ENCODE data around the gene KIF19. TPM values are rescaled to one million over a fixed set of nuclear protein-coding genes. Genes with fewer than 3 reads are reported as not detected.

The KIF19 gene
- total RNA-seq, 1 donor from 2014 or later: not detected

GRCh38 chr17:74392848-74393247 is 66.8 kb downstream of the KIF19 start:
- Mint-ChIP-seq H3K9me3 (no peaks in the 10 kb centered on the region), H3K4me1 (peaks cover 20% of the 10 kb centered on the region), H3K4me3 (no peak overlapping the region), H3K27ac (no peak overlapping the region), H3K27me3 (ENCODE audit: low read depth) (no peaks in the 10 kb centered on the region), H3K36me3 (no peaks in the 10 kb centered on the region)
- TF ChIP-seq CTCF (IDR thresholded peaks at IDR 0.05; ENCODE audit: unreplicated experiment): no peak
- no peak for DNase-seq (ENCODE audit: low spot score in 2 of 2, unreplicated experiment in 2 of 2)

- Mint-ChIP-seq H3K36me3 (no peaks in the 10 kb centered on the region), H3K4me3 (no peak overlapping the region), H3K27ac (no peak overlapping the region), H3K9me3 (no peaks in the 10 kb centered on the region), H3K4me1 (peaks cover 20% of the 10 kb centered on the region), H3K27me3 (ENCODE audit: low read depth) (no peaks in the 10 kb centered on the region)
- no peak for DNase-seq (ENCODE audit: low spot score in 2 of 2, unreplicated experiment in 2 of 2)
- no peak for TF ChIP-seq CTCF (IDR thresholded peaks at IDR 0.05; ENCODE audit: unreplicated experiment)
Observed at GRCh38 chr17:74393346-74393942, 67.4 kb downstream of the KIF19 start.

- H3K4me3 Mint-ChIP-seq: no peak overlapping the region
- no peak for DNase-seq (ENCODE audit: low spot score in 2 of 2, unreplicated experiment in 2 of 2)
- H3K27ac Mint-ChIP-seq: no peak overlapping the region
- no peaks in the 10 kb centered on the region for H3K27me3 Mint-ChIP-seq (ENCODE audit: low read depth)
- no peaks in the 10 kb centered on the region for H3K36me3 Mint-ChIP-seq
- peaks cover 15% of the 10 kb centered on the region for H3K4me1 Mint-ChIP-seq
- no peaks in the 10 kb centered on the region for H3K9me3 Mint-ChIP-seq
- TF ChIP-seq CTCF (IDR thresholded peaks at IDR 0.05; ENCODE audit: unreplicated experiment): no peak
Observed at GRCh38 chr17:74394275-74394950, 68.4 kb downstream of the KIF19 start.

GRCh38 chr17:74394977-74395376 is 69.0 kb downstream of the KIF19 start:
- Mint-ChIP-seq H3K9me3 (no peaks in the 10 kb centered on the region), H3K36me3 (no peaks in the 10 kb centered on the region), H3K4me1 (peaks cover 15% of the 10 kb centered on the region), H3K27ac (no peak overlapping the region), H3K4me3 (no peak overlapping the region), H3K27me3 (ENCODE audit: low read depth) (no peaks in the 10 kb centered on the region)
- no peak for TF ChIP-seq CTCF (IDR thresholded peaks at IDR 0.05; ENCODE audit: unreplicated experiment)
- DNase-seq (ENCODE audit: low spot score in 2 of 2, unreplicated experiment in 2 of 2): no peak

- Mint-ChIP-seq H3K9me3 (no peaks in the 10 kb centered on the region), H3K4me3 (no peak overlapping the region), H3K27me3 (ENCODE audit: low read depth) (no peaks in the 10 kb centered on the region), H3K27ac (no peak overlapping the region), H3K4me1 (peaks cover 5% of the 10 kb centered on the region), H3K36me3 (no peaks in the 10 kb centered on the region)
- no peak for DNase-seq (ENCODE audit: low spot score in 2 of 2, unreplicated experiment in 2 of 2)
- TF ChIP-seq CTCF (IDR thresholded peaks at IDR 0.05; ENCODE audit: unreplicated experiment): no peak
Observed at GRCh38 chr17:74396567-74396966, 70.5 kb downstream of the KIF19 start.
